ENCODE data around the gene CALR3.

The CALR3 gene

GRCh38 chr19:16458391-16459341 lies 37.3 kb downstream of the CALR3 start:
- Histone ChIP-seq H3K36me3 (peaks cover 7% of the 10 kb centered on the region), H3K9me3 (ENCODE audit: severe bottlenecking) (no peaks in the 10 kb centered on the region), H3K4me3 (ENCODE audit: low read depth, low read length) (no peak overlapping the region), H3K27me3 (ENCODE audit: insufficient read depth, low read depth, severe bottlenecking) (no peaks in the 10 kb centered on the region), H3K27ac (peak overlapping the region; percentile 52)
- no peak for TF ChIP-seq CTCF (IDR thresholded peaks at IDR 0.05; ENCODE audit: low read depth, low read length)
- DNase-seq, result no peak

DNA sequence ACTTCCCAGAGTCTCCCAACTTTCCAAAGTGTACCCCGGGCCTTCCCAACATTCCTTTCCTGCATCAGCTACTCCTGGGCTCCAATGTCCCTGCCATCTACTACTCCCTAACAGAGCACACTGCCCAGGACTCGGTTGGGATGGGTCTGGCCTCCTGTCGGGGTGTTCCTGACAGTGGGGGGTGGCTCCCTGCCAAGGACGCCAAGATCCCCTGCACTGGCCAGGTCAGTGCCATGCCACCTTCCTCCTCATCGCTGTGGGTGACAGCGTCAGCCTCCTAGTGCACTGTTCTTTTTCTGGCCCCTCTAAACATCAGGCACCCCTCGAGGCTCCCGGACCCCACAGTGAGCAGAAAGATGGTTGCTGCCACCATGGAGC lies 38.0 kb downstream of the CALR3 start:
- peak overlapping the region; percentile 52 for H3K27ac ChIP-seq

GRCh38 chr19:16457195-16457953 lies 38.6 kb downstream of the CALR3 start:
- Histone ChIP-seq H3K27me3 (ENCODE audit: insufficient read depth, low read depth, severe bottlenecking) (no peaks in the 10 kb centered on the region), H3K4me3 (ENCODE audit: low read depth, low read length) (no peak overlapping the region), H3K9me3 (ENCODE audit: severe bottlenecking) (no peaks in the 10 kb centered on the region), H3K27ac (peak overlapping the region; percentile 52), H3K36me3 (0 out of 2 replicates have a peak, but pooled peaks cover under 1% of the 10 kb centered on the region)
- no peak for TF ChIP-seq CTCF (IDR thresholded peaks at IDR 0.05; ENCODE audit: low read depth, low read length)
- peak; percentile 51 for DNase-seq

More for the DNA sequence above, 38.0 kb downstream of the CALR3 start:
- Histone ChIP-seq H3K9me3 (ENCODE audit: severe bottlenecking) (no peaks in the 10 kb centered on the region), H3K36me3 (peaks cover 3% of the 10 kb centered on the region; the same call in 1 of the 2 replicates), H3K27me3 (ENCODE audit: insufficient read depth, low read depth, severe bottlenecking) (no peaks in the 10 kb centered on the region), H3K4me3 (ENCODE audit: low read depth, low read length) (no peak overlapping the region)
- no peak for DNase-seq
- no peak for TF ChIP-seq CTCF (IDR thresholded peaks at IDR 0.05; ENCODE audit: low read depth, low read length)

DNA sequence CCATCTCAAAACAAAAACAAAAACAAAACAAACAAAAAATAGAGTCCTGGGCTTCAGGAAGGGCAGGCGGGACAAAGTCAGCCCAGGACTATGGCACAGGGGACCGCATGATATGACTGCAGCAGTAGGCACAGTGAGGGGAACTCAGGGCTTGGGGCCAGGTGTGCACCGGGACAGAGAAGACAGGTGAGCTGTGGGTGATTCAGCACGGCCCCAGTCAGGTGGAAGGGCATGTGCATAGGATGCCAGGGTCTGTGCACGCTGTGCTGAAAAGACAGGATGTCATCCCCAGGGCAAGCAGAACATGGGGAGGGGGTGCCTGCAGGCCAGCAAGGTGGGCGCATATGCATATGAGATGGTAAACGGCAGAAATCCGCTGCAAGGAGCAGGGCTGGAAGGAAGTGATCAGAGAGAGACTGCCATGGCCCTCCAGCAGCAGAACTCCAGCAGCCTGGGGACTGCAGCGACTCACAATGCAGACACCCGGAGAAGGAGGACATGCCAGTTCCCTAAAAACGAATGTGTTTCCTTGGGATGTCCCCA lies 39.2 kb downstream of the CALR3 start:
- Histone ChIP-seq H3K9me3 (ENCODE audit: severe bottlenecking) (no peaks in the 10 kb centered on the region), H3K36me3 (no peaks in the 10 kb centered on the region), H3K27me3 (ENCODE audit: insufficient read depth, low read depth, severe bottlenecking) (no peaks in the 10 kb centered on the region), H3K27ac (peak overlapping the region; percentile 52), H3K4me3 (ENCODE audit: low read depth, low read length) (no peak overlapping the region)
- no peak for DNase-seq
- TF ChIP-seq CTCF (IDR thresholded peaks at IDR 0.05; ENCODE audit: low read depth, low read length), result no peak

- no peak for TF ChIP-seq CTCF (IDR thresholded peaks at IDR 0.05; ENCODE audit: low read depth, low read length)
- H3K27ac ChIP-seq, result no peak overlapping the region
Observed at GRCh38 chr19:16455489-16455888, 40.5 kb downstream of the CALR3 start.

More at GRCh38 chr19:16455489-16455888, 40.5 kb downstream of the CALR3 start:
- DNase-seq, result no peak
- peaks cover 3% of the 10 kb centered on the region; the same call in 1 of the 2 replicates for H3K36me3 ChIP-seq
- H3K9me3 ChIP-seq (ENCODE audit: severe bottlenecking), result no peaks in the 10 kb centered on the region
- H3K27me3 ChIP-seq (ENCODE audit: insufficient read depth, low read depth, severe bottlenecking), result no peaks in the 10 kb centered on the region
- no peak overlapping the region for H3K4me3 ChIP-seq (ENCODE audit: low read depth, low read length)
